ENCODE results near the gene PTPA.

DNA sequence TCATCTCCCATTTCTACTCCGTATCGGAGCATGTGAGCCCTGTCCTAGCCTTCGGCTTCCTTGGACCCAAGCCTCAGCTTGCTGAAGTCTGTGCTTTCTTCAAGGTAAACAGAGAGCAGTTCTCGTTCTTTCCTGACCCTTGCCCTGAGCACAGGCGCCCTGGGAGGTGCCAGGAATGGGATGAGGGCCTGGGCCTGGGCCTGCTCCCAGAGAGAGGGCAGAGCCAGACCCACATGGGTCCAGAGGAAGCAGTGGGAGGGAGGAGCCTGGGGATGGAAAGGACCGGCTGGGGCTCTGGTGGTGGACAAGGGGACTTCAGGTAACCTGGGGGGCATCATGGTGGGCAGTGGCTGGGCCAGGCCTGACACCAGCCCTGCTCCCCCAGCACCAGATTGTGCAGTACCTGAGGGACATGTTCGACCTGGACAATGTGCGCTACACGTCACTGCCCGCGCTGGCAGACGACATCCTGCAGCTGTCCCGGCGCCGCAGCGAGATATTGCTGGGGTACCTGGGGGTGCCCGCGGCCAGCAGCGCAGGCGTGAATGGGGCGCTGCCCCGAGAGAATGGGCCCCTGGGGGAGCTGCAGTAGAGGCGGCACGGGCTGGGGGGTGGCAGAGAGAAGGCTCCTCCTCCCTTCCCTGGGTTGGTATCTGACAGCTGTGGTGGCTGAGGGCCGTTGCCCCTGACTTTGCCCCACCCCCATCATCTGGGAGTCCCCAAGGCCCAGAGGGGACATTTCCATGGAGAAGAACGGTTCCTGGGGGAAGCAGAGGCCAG, 41.2 kb upstream of the PTPA start:
- TF ChIP-seq, protein P1, sequence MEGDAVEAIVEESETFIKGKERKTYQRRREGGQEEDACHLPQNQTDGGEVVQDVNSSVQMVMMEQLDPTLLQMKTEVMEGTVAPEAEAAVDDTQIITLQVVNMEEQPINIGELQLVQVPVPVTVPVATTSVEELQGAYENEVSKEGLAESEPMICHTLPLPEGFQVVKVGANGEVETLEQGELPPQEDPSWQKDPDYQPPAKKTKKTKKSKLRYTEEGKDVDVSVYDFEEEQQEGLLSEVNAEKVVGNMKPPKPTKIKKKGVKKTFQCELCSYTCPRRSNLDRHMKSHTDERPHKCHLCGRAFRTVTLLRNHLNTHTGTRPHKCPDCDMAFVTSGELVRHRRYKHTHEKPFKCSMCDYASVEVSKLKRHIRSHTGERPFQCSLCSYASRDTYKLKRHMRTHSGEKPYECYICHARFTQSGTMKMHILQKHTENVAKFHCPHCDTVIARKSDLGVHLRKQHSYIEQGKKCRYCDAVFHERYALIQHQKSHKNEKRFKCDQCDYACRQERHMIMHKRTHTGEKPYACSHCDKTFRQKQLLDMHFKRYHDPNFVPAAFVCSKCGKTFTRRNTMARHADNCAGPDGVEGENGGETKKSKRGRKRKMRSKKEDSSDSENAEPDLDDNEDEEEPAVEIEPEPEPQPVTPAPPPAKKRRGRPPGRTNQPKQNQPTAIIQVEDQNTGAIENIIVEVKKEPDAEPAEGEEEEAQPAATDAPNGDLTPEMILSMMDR (IDR thresholded peaks at IDR 0.05), result no peak
- TF ChIP-seq ZFX (IDR thresholded peaks at IDR 0.05; ENCODE audit: borderline replicate concordance), result no peak
